ENCODE results near the gene ACAT1. TPM values are rescaled to one million over a fixed set of nuclear protein-coding genes. Genes with fewer than 3 reads are reported as not detected.

ACAT1 gene
- 100 to 1,000 TPM in 1 of 2 donors, 10 to 100 TPM in 1; 86.3 to 112 TPM for total RNA-seq
- polyA plus RNA-seq (ENCODE audit: insufficient read length in 2 of 2), result 10 to 100 TPM; 74.1 to 86.3 TPM
- long read RNA-seq, donor 1, transcript ACAT1-210 (2 exons, 558 nt), result minor isoform, 5 of 46 reads
- long read RNA-seq, donor 1, transcript ACAT1-201 (12 exons, 1,761 nt), result major isoform, 26 of 46 reads
- long read RNA-seq, donor 1, partial matches to known transcripts, result 11 of 46 reads
- long read RNA-seq, donor 1, other reads (novel, unspliced or antisense), result 0 of 46 reads
- long read RNA-seq, donor 2, transcript ACAT1-201 (12 exons, 1,761 nt), result major isoform, 5 of 9 reads
- long read RNA-seq, donor 2, partial matches to known transcripts, result 0 of 9 reads
- long read RNA-seq, donor 2, other reads (novel, unspliced or antisense), result 0 of 9 reads
- long read RNA-seq, donor 3, transcript ACAT1-201 (12 exons, 1,761 nt), result major isoform, 13 of 24 reads
- long read RNA-seq, donor 3, partial matches to known transcripts, result 9 of 24 reads
- long read RNA-seq, donor 3, other reads (novel, unspliced or antisense), result 0 of 24 reads
- long read RNA-seq, donor 4, transcript ACAT1-210 (2 exons, 558 nt), result minor isoform, 8 of 42 reads
- long read RNA-seq, donor 4, transcript ACAT1-201 (12 exons, 1,761 nt), result major isoform, 21 of 42 reads
- long read RNA-seq, donor 4, partial matches to known transcripts, result 13 of 42 reads
- long read RNA-seq, donor 4, other reads (novel, unspliced or antisense), result 0 of 42 reads

DNA sequence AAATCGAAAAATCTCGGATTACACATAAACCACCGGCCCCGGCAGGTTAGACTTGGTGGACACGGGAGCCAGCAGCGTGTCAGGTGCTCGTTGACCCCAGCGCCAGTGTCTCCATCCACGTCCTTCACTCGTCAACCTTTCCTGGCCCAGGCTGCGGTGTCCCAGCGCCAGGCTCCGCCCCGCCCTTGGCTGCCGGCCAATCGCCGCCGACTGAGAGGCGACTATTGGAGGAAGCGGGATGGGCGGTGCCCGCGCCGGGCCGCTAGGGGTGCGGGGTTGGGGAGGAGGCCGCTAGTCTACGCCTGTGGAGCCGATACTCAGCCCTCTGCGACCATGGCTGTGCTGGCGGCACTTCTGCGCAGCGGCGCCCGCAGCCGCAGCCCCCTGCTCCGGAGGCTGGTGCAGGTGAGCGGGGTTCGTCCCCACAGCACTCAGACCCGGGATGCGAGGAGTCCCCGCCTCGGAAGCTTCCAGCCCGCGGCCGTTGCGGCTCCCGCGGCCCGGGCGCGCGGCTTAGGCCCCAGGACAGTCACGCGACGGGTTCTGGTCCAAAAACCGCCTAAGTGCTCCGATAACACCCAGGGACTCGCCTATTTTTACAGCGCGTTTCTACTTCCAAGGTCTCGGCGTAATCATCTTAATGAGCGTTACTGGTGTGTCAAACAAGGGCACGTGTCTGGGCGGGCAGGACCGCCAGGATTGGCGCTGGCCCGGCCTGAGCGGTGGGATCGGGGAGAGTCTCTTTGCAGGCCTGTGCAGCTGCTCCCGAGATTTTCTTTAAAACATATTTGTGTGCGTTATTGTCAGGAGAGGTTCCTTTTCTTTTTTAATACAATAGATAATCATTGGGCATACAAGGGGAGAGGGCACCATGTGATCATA, at the start of gene ACAT1:
Gene ACAT1, plus strand, starts transcription at position 294 of the 882 bp plus-strand sequence. Its CDS starts 40 bp downstream, at position 334.
- H3K4me1 ChIP-seq (ENCODE audit: control insufficient read depth, insufficient read depth, low read length), result peaks cover 10% of the 10 kb centered on the region
- H3K27ac ChIP-seq (ENCODE audit: low read depth, low read length), result peak within 1 kb of the TSS; percentile 76
- peak within 1 kb of the TSS; percentile 61 for H3K4me3 ChIP-seq (ENCODE audit: low read depth, low read length)
- H3K36me3 ChIP-seq (ENCODE audit: control insufficient read depth, insufficient read depth, low read length), result peaks cover 5% of the 10 kb centered on the region
- 1% methylated on average over 69 of the region's 73 CpGs for WGBS (ENCODE audit: insufficient coverage)
- no peaks in the 10 kb centered on the region for H3K27me3 ChIP-seq (ENCODE audit: control insufficient read depth, insufficient read depth, low read length)
- peak; percentile 78 to 97 (median 88) for DNase-seq (ENCODE audit: low read depth in 4 of 6, low spot score in 6 of 6)
- H3K9me3 ChIP-seq (ENCODE audit: control insufficient read depth, insufficient read depth, low read length), result no peaks in the 10 kb centered on the region

DNA sequence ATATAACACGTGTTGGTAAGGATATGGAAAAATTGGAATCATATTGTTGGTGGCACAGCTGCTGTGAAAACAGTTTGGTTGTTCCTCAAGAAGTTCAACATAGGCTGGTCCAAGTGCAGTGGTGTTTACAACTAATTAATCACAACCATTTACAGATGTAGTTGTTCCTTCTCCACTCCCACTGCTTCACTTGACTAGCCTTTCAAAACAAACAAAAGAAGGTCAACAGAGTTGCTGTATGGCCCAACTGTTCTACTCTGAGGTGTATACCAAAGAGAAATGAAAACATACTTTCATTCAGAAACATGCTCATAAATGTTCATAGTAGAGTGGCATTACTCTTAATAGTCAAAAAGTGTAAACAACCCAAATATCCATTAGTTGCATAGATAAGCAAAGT, 36.6 kb upstream of the ACAT1 start:
- no CpG with 5 or more reads among the region's 1 CpG for WGBS (ENCODE audit: insufficient coverage)
- H3K36me3 ChIP-seq (ENCODE audit: control insufficient read depth, insufficient read depth, low read length), result peaks cover 20% of the 10 kb centered on the region
- DNase-seq (ENCODE audit: low read depth in 4 of 6, low spot score in 6 of 6), result no peak

DNA sequence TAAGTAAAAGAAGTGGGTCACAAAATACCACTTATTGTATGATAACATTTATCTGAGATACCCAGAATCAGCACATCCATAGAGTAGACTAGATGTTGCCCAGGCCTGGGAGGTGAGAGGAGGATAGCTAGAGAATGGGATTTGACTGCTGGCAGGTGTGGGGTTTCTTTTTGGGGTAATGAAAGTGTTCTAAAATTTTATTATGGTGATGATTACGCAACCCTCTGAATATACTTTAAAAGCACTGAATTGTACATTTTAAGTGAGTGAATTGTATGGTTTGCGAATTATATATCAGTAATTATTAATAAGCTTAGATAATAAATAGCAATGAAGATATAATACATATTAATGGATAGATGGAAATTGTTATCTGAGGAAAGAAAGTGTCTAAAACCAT, 35.7 kb upstream of the ACAT1 start:
- H3K27me3 ChIP-seq (ENCODE audit: control insufficient read depth, insufficient read depth, low read length), result no peaks in the 10 kb centered on the region
- H3K9me3 ChIP-seq (ENCODE audit: control insufficient read depth, insufficient read depth, low read length), result no peaks in the 10 kb centered on the region
- DNase-seq (ENCODE audit: low read depth in 4 of 6, low spot score in 6 of 6), result no peak
- WGBS (ENCODE audit: insufficient coverage), result no CpG with 5 or more reads among the region's 2 CpGs
- no peaks in the 10 kb centered on the region for H3K4me1 ChIP-seq (ENCODE audit: control insufficient read depth, insufficient read depth, low read length)
- H3K36me3 ChIP-seq (ENCODE audit: control insufficient read depth, insufficient read depth, low read length), result peaks cover 15% of the 10 kb centered on the region
- no peak overlapping the region for H3K4me3 ChIP-seq (ENCODE audit: low read depth, low read length)
- H3K27ac ChIP-seq (ENCODE audit: low read depth, low read length), result no peak overlapping the region

More for the DNA sequence above, 36.6 kb upstream of the ACAT1 start:
- Histone ChIP-seq H3K27ac (ENCODE audit: low read depth, low read length) (no peak overlapping the region), H3K27me3 (ENCODE audit: control insufficient read depth, insufficient read depth, low read length) (no peaks in the 10 kb centered on the region), H3K9me3 (ENCODE audit: control insufficient read depth, insufficient read depth, low read length) (no peaks in the 10 kb centered on the region), H3K4me3 (ENCODE audit: low read depth, low read length) (no peak overlapping the region), H3K4me1 (ENCODE audit: control insufficient read depth, insufficient read depth, low read length) (no peaks in the 10 kb centered on the region)

DNA sequence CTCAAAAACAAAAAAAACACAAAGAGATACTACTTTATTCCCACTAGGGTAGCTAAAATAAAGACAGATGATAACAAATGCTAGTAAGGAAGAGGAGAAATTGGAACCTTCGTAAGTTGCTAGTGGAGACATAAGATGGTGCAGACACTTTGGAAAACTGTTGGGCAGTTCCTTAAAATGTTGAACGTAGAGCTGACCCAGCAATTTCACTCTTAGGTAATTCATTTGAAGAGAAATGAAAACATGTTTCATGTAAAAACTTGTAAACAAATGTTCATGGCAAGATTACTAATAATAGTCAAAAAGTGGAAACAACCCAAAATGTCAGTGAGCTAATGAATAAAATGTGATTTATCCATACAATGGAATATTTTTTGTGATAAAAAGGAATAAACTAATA, 29.2 kb upstream of the ACAT1 start:
- H3K9me3 ChIP-seq (ENCODE audit: control insufficient read depth, insufficient read depth, low read length), result no peaks in the 10 kb centered on the region
- no CpG with 5 or more reads among the region's 2 CpGs for WGBS (ENCODE audit: insufficient coverage)
- no peaks in the 10 kb centered on the region for H3K4me1 ChIP-seq (ENCODE audit: control insufficient read depth, insufficient read depth, low read length)
- H3K4me3 ChIP-seq (ENCODE audit: low read depth, low read length), result no peak overlapping the region
- H3K27me3 ChIP-seq (ENCODE audit: control insufficient read depth, insufficient read depth, low read length), result no peaks in the 10 kb centered on the region
- no peak overlapping the region for H3K27ac ChIP-seq (ENCODE audit: low read depth, low read length)
- no peak for DNase-seq (ENCODE audit: low read depth in 4 of 6, low spot score in 6 of 6)
- H3K36me3 ChIP-seq (ENCODE audit: control insufficient read depth, insufficient read depth, low read length), result peaks cover 36% of the 10 kb centered on the region

DNA sequence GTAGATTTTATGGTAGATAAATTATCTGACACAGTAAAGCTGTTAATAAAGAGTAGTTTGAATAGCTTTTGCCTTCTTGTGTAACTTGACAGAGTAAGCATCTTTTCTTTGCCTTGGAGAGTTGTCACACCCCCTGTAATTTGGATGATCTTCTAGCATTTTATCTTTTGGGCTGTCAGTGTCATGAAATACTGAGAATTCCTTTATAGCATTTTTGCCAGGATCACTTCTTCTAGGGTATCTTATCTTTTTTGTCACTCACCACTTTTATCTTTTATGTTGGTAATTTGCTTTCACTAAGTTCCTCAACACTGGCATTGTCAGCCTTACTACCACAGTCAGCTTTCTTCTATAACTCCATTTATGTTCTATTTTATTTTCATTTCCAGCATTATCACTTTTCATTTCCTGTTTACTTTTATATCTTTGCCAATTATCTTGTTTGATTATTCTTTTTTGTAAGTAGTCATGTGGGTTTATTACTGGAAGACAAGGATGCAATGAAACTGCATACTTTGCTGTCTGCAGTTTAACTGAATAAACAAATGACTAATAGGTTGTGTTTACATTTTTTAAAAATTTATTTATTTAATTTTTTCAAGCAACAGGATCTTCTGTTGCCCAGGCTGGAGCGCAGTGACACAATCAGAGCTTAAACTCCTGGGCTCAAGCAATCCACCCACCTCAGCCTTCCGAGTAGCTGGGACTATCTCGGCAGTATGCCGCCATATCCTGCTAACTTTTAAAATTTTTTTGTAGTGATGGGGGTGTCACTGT, 28.1 kb upstream of the ACAT1 start:
- Histone ChIP-seq H3K36me3 (ENCODE audit: control insufficient read depth, insufficient read depth, low read length) (peaks cover 36% of the 10 kb centered on the region), H3K27me3 (ENCODE audit: control insufficient read depth, insufficient read depth, low read length) (no peaks in the 10 kb centered on the region), H3K4me1 (ENCODE audit: control insufficient read depth, insufficient read depth, low read length) (no peaks in the 10 kb centered on the region), H3K9me3 (ENCODE audit: control insufficient read depth, insufficient read depth, low read length) (no peaks in the 10 kb centered on the region), H3K27ac (ENCODE audit: low read depth, low read length) (no peak overlapping the region), H3K4me3 (ENCODE audit: low read depth, low read length) (no peak overlapping the region)
- DNase-seq (ENCODE audit: low read depth in 4 of 6, low spot score in 6 of 6), result no peak
- WGBS (ENCODE audit: insufficient coverage), result no CpG with 5 or more reads among the region's 4 CpGs

DNA sequence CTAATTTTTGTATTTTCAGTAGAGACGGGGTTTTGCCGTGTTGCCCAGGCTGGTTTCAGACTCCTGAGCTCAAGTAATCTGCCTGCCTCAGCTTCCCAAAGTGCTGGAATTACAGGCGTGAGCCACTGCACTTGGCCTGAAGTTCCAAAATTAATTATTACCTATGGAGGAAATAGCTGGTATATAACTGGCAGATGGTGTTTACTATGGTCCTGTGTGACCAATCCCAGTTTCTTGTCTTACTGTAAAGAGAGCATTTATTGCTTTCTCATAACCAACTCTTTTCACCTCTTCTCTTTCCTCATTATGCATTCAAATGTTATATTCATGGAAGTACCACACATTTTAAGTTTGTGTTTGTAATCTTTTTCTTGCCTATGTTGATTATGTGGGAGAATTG, 24.2 kb upstream of the ACAT1 start:
- no peaks in the 10 kb centered on the region for H3K9me3 ChIP-seq (ENCODE audit: control insufficient read depth, insufficient read depth, low read length)
- peaks cover 39% of the 10 kb centered on the region for H3K36me3 ChIP-seq (ENCODE audit: control insufficient read depth, insufficient read depth, low read length)
- 93% methylated on average over 2 of the region's 3 CpGs for WGBS (ENCODE audit: insufficient coverage)
- H3K27me3 ChIP-seq (ENCODE audit: control insufficient read depth, insufficient read depth, low read length), result no peaks in the 10 kb centered on the region
- H3K4me3 ChIP-seq (ENCODE audit: low read depth, low read length), result no peak overlapping the region
- no peaks in the 10 kb centered on the region for H3K4me1 ChIP-seq (ENCODE audit: control insufficient read depth, insufficient read depth, low read length)
- no peak for DNase-seq (ENCODE audit: low read depth in 4 of 6, low spot score in 6 of 6)
- H3K27ac ChIP-seq (ENCODE audit: low read depth, low read length), result no peak overlapping the region

DNA sequence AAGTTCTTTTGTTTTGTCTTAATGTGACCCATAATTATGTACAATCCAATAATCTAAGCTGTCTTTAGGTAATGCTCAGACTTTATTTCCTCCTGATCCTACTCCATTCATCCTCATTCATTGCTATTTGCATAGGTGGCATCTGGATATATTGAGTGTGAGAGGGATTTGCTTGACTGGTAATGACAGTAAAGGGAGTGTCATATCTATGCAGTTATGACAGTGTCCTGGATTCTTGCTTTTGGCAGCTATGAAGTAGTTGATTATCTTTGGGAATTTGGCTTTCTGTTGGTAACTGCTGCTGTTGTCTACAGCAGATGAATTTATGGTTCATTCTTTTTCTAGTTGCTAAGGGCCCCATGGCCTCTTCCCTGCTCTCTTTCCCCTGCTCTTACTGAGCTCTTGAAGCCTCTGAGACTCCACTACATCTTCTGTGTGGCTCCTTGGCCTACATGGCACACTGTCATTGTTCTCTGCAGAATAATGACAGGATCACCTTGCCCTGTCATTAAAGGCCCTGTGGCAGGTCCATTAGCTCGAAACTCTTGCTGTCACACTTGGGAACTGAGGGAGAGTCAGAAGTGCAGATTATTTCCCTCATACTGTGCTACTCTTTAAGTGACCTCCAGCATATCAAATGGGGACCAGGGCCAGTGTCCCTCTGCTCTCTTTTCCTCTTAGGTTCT, 20.1 kb upstream of the ACAT1 start:
- Histone ChIP-seq H3K36me3 (ENCODE audit: control insufficient read depth, insufficient read depth, low read length) (peaks cover 31% of the 10 kb centered on the region), H3K9me3 (ENCODE audit: control insufficient read depth, insufficient read depth, low read length) (no peaks in the 10 kb centered on the region), H3K4me1 (ENCODE audit: control insufficient read depth, insufficient read depth, low read length) (no peaks in the 10 kb centered on the region), H3K27ac (ENCODE audit: low read depth, low read length) (no peak overlapping the region), H3K27me3 (ENCODE audit: control insufficient read depth, insufficient read depth, low read length) (no peaks in the 10 kb centered on the region), H3K4me3 (ENCODE audit: low read depth, low read length) (no peak overlapping the region)
- 88% methylated on average over 1 of the region's 1 CpG for WGBS (ENCODE audit: insufficient coverage)
- DNase-seq (ENCODE audit: low read depth in 4 of 6, low spot score in 6 of 6), result no peak

DNA sequence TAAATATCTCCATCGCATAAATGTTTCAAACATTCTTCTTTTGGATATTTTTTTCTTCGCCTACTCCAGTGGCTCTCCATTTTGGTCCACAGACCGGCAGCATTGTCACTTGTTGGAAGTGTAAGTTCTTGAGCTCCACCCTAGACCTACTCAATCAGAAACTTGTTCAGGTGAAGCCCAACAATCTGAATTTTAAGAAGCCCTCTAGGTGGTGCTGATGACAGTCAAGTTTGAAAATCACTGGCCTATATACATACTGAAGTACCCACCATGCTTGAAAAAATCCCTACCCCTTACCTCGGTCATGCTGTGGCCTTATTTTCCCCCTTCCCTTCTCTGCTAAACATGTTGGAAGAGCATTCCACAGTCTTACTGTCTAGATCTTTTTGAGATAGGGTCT, 10.2 kb upstream of the ACAT1 start:
- Histone ChIP-seq H3K4me3 (ENCODE audit: low read depth, low read length) (no peak overlapping the region), H3K9me3 (ENCODE audit: control insufficient read depth, insufficient read depth, low read length) (no peaks in the 10 kb centered on the region), H3K36me3 (ENCODE audit: control insufficient read depth, insufficient read depth, low read length) (peaks cover 3% of the 10 kb centered on the region), H3K4me1 (ENCODE audit: control insufficient read depth, insufficient read depth, low read length) (peaks cover 13% of the 10 kb centered on the region), H3K27me3 (ENCODE audit: control insufficient read depth, insufficient read depth, low read length) (no peaks in the 10 kb centered on the region), H3K27ac (ENCODE audit: low read depth, low read length) (no peak overlapping the region)
- no CpG with 5 or more reads among the region's 4 CpGs for WGBS (ENCODE audit: insufficient coverage)
- no peak for DNase-seq (ENCODE audit: low read depth in 4 of 6, low spot score in 6 of 6)
